Mammary epithelial cell (primary cell): ENCODE results near the gene PANX3.

Source experiments
- CTCF ChIP-seq, 2 donors: IDR thresholded peaks in 1 of 2; conservative IDR thresholded peaks in 1 of 2; 2 replicates each; pipeline ENCODE4 v1.5.1; 2011 to 2012; ENCODE audit warnings: inconsistent platforms in 2 of 2, low read length in 2 of 2, mild to moderate bottlenecking in 2 of 2, control low read depth in 1 of 2, low read depth in 1 of 2; ENCODE audit not compliant: insufficient read depth in 1 of 2; ENCODE audit errors: extremely low read depth in 1 of 2
- EZH2 ChIP-seq: IDR thresholded peaks from 2 replicates; pipeline ENCODE4 v1.6.1; 2012; ENCODE audit warnings: low read length, inconsistent platforms, borderline replicate concordance

DNA sequence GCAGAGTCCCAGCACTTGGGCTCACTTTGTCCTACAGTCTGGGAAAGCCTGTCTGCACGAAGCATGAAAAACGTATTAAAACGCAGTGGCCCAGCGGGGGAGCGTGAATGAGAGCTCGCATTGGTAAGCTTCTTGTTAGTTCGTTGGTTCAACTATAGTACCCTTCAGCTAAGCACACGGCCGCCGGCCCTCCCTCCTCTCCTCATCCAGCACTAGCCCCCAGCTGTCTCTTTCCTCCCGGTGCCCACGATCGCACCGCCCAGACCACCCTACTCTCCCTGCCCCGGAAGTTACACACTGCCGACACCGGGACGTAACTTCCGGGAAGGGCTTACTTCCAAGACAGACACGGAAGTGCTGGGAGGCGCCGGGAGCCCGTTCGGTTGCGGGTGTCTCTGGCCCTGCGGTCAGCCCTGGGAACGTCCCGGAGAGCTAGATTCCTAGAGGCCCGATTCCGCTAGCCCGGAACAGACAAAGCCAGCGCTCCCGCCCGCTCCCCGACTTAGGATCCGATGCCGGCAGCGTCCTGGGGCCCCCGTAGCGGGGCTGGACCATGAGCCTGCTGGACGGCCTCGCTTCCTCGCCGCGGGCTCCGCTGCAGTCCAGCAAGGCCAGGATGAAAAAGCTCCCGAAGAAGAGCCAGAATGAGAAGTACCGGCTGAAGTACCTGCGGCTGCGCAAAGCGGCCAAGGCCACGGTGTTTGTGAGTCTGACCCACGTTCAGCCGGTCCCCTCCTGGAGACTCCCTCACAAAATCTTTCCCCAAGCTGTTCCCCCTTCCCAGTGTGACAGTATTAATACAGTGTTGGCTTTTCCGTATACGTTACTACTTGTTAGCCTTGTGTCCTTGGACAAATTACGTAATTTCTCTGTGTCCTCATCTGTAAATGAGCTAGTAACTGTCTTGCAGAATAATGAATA is 11.6 kb downstream of the PANX3 start, which contains the start of gene TBRG1:
- no peak for TF ChIP-seq CTCF (conservative IDR thresholded peaks at IDR 0.05 in 1 of 2, IDR thresholded peaks at IDR 0.05 in 1 of 2; ENCODE audit: extremely low read depth in 1 of 2, insufficient read depth in 1 of 2, low read depth in 1 of 2, low read length in 2 of 2)
- no peak for TF ChIP-seq EZH2
